ENCODE results near the gene MZF1. TPM values are rescaled to one million over a fixed set of nuclear protein-coding genes. Genes with fewer than 3 reads are reported as not detected.

MZF1 gene
- total RNA-seq = 37.2 TPM

GRCh38 chr19:58572818-58573657 lies at the start of gene MZF1:
Gene MZF1, minus strand, starts transcription at chr19:58573335. Its CDS starts 1,946 bp downstream, at chr19:58571389.

GRCh38 chr19:58558066-58558622 lies 15.0 kb downstream of the MZF1 start, which contains the start of gene UBE2M:
Gene UBE2M, minus strand, starts transcription at chr19:58558611. Its CDS starts 230 bp downstream, at chr19:58558381.

GRCh38 chr19:58554494-58555368 lies 18.4 kb downstream of the MZF1 start, which contains the start of gene CHMP2A:
Gene CHMP2A, minus strand, starts transcription at chr19:58555105. Its CDS starts 893 bp downstream, at chr19:58554212.

GRCh38 chr19:58543826-58544590 lies 29.1 kb downstream of the MZF1 start, which contains the start of gene TRIM28:
Gene TRIM28, plus strand, starts transcription at chr19:58544064. Its CDS starts 694 bp downstream, at chr19:58544758.

GRCh38 chr19:58519355-58520256 lies 53.5 kb downstream of the MZF1 start, which contains the start of gene ZBTB45:
Gene ZBTB45, minus strand, starts transcription at chr19:58519810. Its CDS starts 2,137 bp downstream, at chr19:58517673.

Small RNA genes lying within 50 kb of the gene (small RNA-seq; reads per million reads assigned to genes)
- gene MIR6807 (ENCODE audit: low replicate concordance) = not detected
- not detected for gene RN7SL525P (ENCODE audit: low replicate concordance)

Other genes with a start within 250 kb of the MZF1 start
- 2.7 TPM for gene ZSCAN22, start 246.3 kb downstream of the MZF1 start, total RNA-seq
- 4.3 TPM for gene A1BG, start 219.8 kb downstream of the MZF1 start, total RNA-seq
- gene ZNF497, start 210.6 kb downstream of the MZF1 start, total RNA-seq = 7.1 TPM
- 4.7 TPM for gene ZNF837, start 192.3 kb downstream of the MZF1 start, total RNA-seq
- gene RPS5, start 186.1 kb downstream of the MZF1 start, total RNA-seq = 1,732 TPM
- gene RNF225, start 177.7 kb downstream of the MZF1 start, total RNA-seq = not detected
- gene ZNF584, start 164.7 kb downstream of the MZF1 start, total RNA-seq = 27.2 TPM
- gene ZNF132, start 133.2 kb downstream of the MZF1 start, total RNA-seq = 11.8 TPM
- 13.7 TPM for gene ZNF324B, start 121.7 kb downstream of the MZF1 start, total RNA-seq
- gene ZNF324, start 106.3 kb downstream of the MZF1 start, total RNA-seq = 24.7 TPM
- gene ZNF446, start 97.0 kb downstream of the MZF1 start, total RNA-seq = 18.7 TPM
- 6.9 TPM for gene SLC27A5, start 61.3 kb downstream of the MZF1 start, total RNA-seq
- gene ZBTB45, start 53.5 kb downstream of the MZF1 start, total RNA-seq = 12.1 TPM
- gene TRIM28, start 29.3 kb downstream of the MZF1 start, total RNA-seq = 422 TPM
- 77.3 TPM for gene CHMP2A, start 18.2 kb downstream of the MZF1 start, total RNA-seq
- 64.5 TPM for gene UBE2M, start 14.7 kb downstream of the MZF1 start, total RNA-seq